Rectal smooth muscle tissue (tissue), 1 donor: ENCODE data around the gene TP53TG5.

Experiments used
- H3K27ac ChIP-seq: one replicate; pipeline ENCODE4 v1.7.0; 2013; ENCODE audit warnings: low read depth, low read length, inconsistent platforms
- H3K27me3 ChIP-seq: one replicate; pipeline ENCODE4 v1.7.0; 2013; ENCODE audit warnings: low read length; ENCODE audit not compliant: control insufficient read depth, insufficient read depth
- H3K36me3 ChIP-seq: one replicate; pipeline ENCODE4 v1.7.0; 2013; ENCODE audit warnings: low read length; ENCODE audit not compliant: control insufficient read depth, insufficient read depth
- H3K4me1 ChIP-seq: one replicate; pipeline ENCODE4 v1.7.0; 2013; ENCODE audit warnings: low read length; ENCODE audit not compliant: control insufficient read depth, insufficient read depth
- H3K4me3 ChIP-seq: one replicate; pipeline ENCODE4 v1.7.0; 2013; ENCODE audit warnings: low read length
- H3K9ac ChIP-seq: one replicate; pipeline ENCODE4 v1.7.0; 2013; ENCODE audit warnings: low read length

The TP53TG5 gene

GRCh38 chr20:45399018-45399417, 20.9 kb upstream of the TP53TG5 start:
- Histone ChIP-seq H3K27me3 (no peaks in the 10 kb centered on the region), H3K27ac (no peak overlapping the region), H3K36me3 (no peaks in the 10 kb centered on the region), H3K4me1 (no peaks in the 10 kb centered on the region), H3K9ac (no peak overlapping the region), H3K4me3 (no peak overlapping the region)

- H3K27ac ChIP-seq: no peak overlapping the region
- no peaks in the 10 kb centered on the region for H3K27me3 ChIP-seq
- H3K4me1 ChIP-seq: no peaks in the 10 kb centered on the region
Measured at GRCh38 chr20:45395114-45395415, 16.9 kb upstream of the TP53TG5 start.

GRCh38 chr20:45394221-45395113, 16.3 kb upstream of the TP53TG5 start:
- Histone ChIP-seq H3K36me3 (no peaks in the 10 kb centered on the region), H3K4me3 (no peak overlapping the region), H3K27ac (no peak overlapping the region), H3K27me3 (no peaks in the 10 kb centered on the region), H3K9ac (no peak overlapping the region), H3K4me1 (no peaks in the 10 kb centered on the region)

More at GRCh38 chr20:45395114-45395415, 16.9 kb upstream of the TP53TG5 start:
- H3K9ac ChIP-seq: no peak overlapping the region
- H3K36me3 ChIP-seq: no peaks in the 10 kb centered on the region
- H3K4me3 ChIP-seq: no peak overlapping the region

- Histone ChIP-seq H3K4me3 (no peak overlapping the region), H3K36me3 (no peaks in the 10 kb centered on the region), H3K27ac (no peak overlapping the region), H3K9ac (no peak overlapping the region), H3K4me1 (no peaks in the 10 kb centered on the region), H3K27me3 (no peaks in the 10 kb centered on the region)
Measured at GRCh38 chr20:45392733-45393132, 14.6 kb upstream of the TP53TG5 start.

- H3K36me3 ChIP-seq: no peaks in the 10 kb centered on the region
- H3K4me3 ChIP-seq: no peak overlapping the region
- no peaks in the 10 kb centered on the region for H3K4me1 ChIP-seq
- no peak overlapping the region for H3K27ac ChIP-seq
- H3K27me3 ChIP-seq: no peaks in the 10 kb centered on the region
- H3K9ac ChIP-seq: no peak overlapping the region
Measured at GRCh38 chr20:45391559-45391958, 13.4 kb upstream of the TP53TG5 start.

GRCh38 chr20:45390931-45391330, 12.8 kb upstream of the TP53TG5 start:
- H3K27ac ChIP-seq: no peak overlapping the region
- no peaks in the 10 kb centered on the region for H3K4me1 ChIP-seq
- no peak overlapping the region for H3K9ac ChIP-seq
- H3K4me3 ChIP-seq: no peak overlapping the region
- no peaks in the 10 kb centered on the region for H3K36me3 ChIP-seq
- no peaks in the 10 kb centered on the region for H3K27me3 ChIP-seq

GRCh38 chr20:45387274-45387673, 9.1 kb upstream of the TP53TG5 start:
- Histone ChIP-seq H3K4me1 (no peaks in the 10 kb centered on the region), H3K9ac (no peak overlapping the region), H3K27me3 (no peaks in the 10 kb centered on the region), H3K27ac (no peak overlapping the region), H3K36me3 (no peaks in the 10 kb centered on the region), H3K4me3 (no peak overlapping the region)

- Histone ChIP-seq H3K4me3 (no peak overlapping the region), H3K27ac (no peak overlapping the region), H3K4me1 (peaks cover 5% of the 10 kb centered on the region), H3K36me3 (no peaks in the 10 kb centered on the region), H3K9ac (no peak overlapping the region), H3K27me3 (no peaks in the 10 kb centered on the region)
Measured at GRCh38 chr20:45377269-45377668, 856 bp downstream of the TP53TG5 start.

GRCh38 chr20:45374966-45375365, 3.2 kb downstream of the TP53TG5 start:
- no peak overlapping the region for H3K27ac ChIP-seq
- no peak overlapping the region for H3K9ac ChIP-seq
- H3K36me3 ChIP-seq: no peaks in the 10 kb centered on the region
- peaks cover 5% of the 10 kb centered on the region for H3K4me1 ChIP-seq
- H3K4me3 ChIP-seq: no peak overlapping the region
- H3K27me3 ChIP-seq: no peaks in the 10 kb centered on the region

- Histone ChIP-seq H3K4me3 (peak overlapping the region; percentile 82), H3K9ac (no peak overlapping the region), H3K27ac (peak overlapping the region; percentile 92), H3K27me3 (no peaks in the 10 kb centered on the region), H3K4me1 (peaks cover 5% of the 10 kb centered on the region), H3K36me3 (no peaks in the 10 kb centered on the region)
Measured at GRCh38 chr20:45374101-45374467, 4.0 kb downstream of the TP53TG5 start.

- H3K4me3 ChIP-seq: peak overlapping the region; percentile 82
- H3K9ac ChIP-seq: peak overlapping the region; percentile 51
- H3K36me3 ChIP-seq: no peaks in the 10 kb centered on the region
- peak overlapping the region; percentile 92 for H3K27ac ChIP-seq
- H3K4me1 ChIP-seq: peaks cover 5% of the 10 kb centered on the region
- no peaks in the 10 kb centered on the region for H3K27me3 ChIP-seq
Measured at GRCh38 chr20:45373353-45374100, 4.6 kb downstream of the TP53TG5 start.

- H3K27ac ChIP-seq: peak overlapping the region; percentile 92
- no peaks in the 10 kb centered on the region for H3K36me3 ChIP-seq
- peak overlapping the region; percentile 32 for H3K9ac ChIP-seq
- H3K4me1 ChIP-seq: peaks cover 5% of the 10 kb centered on the region
- H3K27me3 ChIP-seq: no peaks in the 10 kb centered on the region
- H3K4me3 ChIP-seq: peak overlapping the region; percentile 82
Measured at GRCh38 chr20:45372646-45373352, 5.3 kb downstream of the TP53TG5 start.
